Suprapubic skin (tissue), 4 donors: ENCODE results near the gene ARSG. TPM values are rescaled to one million over a fixed set of nuclear protein-coding genes. Genes with fewer than 3 reads are reported as not detected.

Source experiments
- DNase-seq, 2 donors: peaks; one replicate each; pipeline ENCODE4 v3.0.0-alpha.2; 2019; ENCODE audit warnings: low spot score in 2 of 2
- H3K27ac ChIP-seq: fragments of 200-600 bp; sonication (generic); one replicate; pipeline ENCODE4 v1.5.1; 2019
- H3K27me3 ChIP-seq: fragments of 200-600 bp; sonication (generic); one replicate; pipeline ENCODE4 v1.5.1; 2019
- H3K36me3 ChIP-seq: fragments of 200-600 bp; sonication (generic); one replicate; pipeline ENCODE4 v1.5.1; 2019
- H3K4me1 ChIP-seq: fragments of 200-600 bp; sonication (generic); one replicate; pipeline ENCODE4 v1.5.1; 2019
- H3K4me3 ChIP-seq: fragments of 200-600 bp; sonication (generic); one replicate; pipeline ENCODE4 v1.5.1; 2019; ENCODE audit warnings: mild to moderate bottlenecking
- H3K9me3 ChIP-seq: fragments of 200-600 bp; sonication (generic); one replicate; pipeline ENCODE4 v1.5.1; 2019
- EP300 ChIP-seq: sonication (generic); formaldehyde crosslinking; IDR thresholded peaks from one replicate; pipeline ENCODE4 v1.6.1; 2017; ENCODE audit warnings: antibody characterized with exemption
- POLR2A ChIP-seq, 2 donors: fragments of 450-650 bp; IDR thresholded peaks; one replicate each; pipeline ENCODE4 v1.6.1; 2017; ENCODE audit warnings: antibody characterized with exemption in 2 of 2, mild to moderate bottlenecking in 2 of 2, moderate library complexity in 2 of 2
- POLR2AphosphoS5 ChIP-seq, 3 donors: sonication (generic); formaldehyde crosslinking; IDR thresholded peaks; one replicate each; pipeline ENCODE4 v1.6.1; 2017; ENCODE audit warnings: antibody characterized with exemption in 3 of 3
- WGBS: methylation state at CpG from one replicate; pipeline ENCODE4 v1.1.5; 2018; 5-methylcytosine and 5-hydroxymethylcytosine counted together
- total RNA-seq, 4 donors: library from RNA; depleted of rRNA; stranded (reverse); fragments of >200 nt; gene quantifications; one replicate each; pipeline ENCODE4 v1.1.0, GENCODE V29; 2016
- TF ChIP-seq, protein P1 (sequence below), 2 donors: fragments of 200-600 bp in 1 of 2; fragments of 450-650 bp in 1 of 2; sonication (generic) in 1 of 2; IDR thresholded peaks; one replicate each; pipeline ENCODE4 v1.5.1; 2016 to 2019; ENCODE audit warnings: antibody characterized with exemption in 2 of 2, mild to moderate bottlenecking in 1 of 2, moderate library complexity in 1 of 2

Gene ARSG
- total RNA-seq, 4 donors from 2014 or later, result 7.7 to 12.7 (median 10.7) TPM

DNA sequence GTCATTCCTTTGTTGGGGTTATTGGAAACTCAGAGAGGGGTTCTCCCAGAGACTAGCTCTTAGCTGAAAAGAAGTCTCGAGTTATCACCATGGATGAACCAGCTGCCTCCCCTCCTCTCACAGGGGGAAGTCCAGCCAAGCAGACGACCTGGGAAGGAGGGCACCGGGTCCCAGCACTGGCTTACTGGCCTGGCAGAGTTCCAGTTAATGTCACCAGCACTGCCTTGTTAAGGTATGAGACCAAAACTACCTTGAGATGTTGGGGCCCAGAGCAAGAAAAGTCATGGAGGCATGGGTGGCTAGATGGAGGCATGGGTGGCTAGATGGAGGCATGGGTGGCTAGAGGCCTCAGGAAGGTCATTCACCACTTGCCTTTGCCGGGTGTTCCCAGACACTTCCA, 93.6 kb downstream of the ARSG start:
- H3K9me3 ChIP-seq, result no peaks in the 10 kb centered on the region
- no peak overlapping the region for H3K4me3 ChIP-seq
- TF ChIP-seq POLR2AphosphoS5 (IDR thresholded peaks at IDR 0.05) (no peak), EP300 (no peak), POLR2A (IDR thresholded peaks at IDR 0.05) (no peak)
- TF ChIP-seq, protein P1, sequence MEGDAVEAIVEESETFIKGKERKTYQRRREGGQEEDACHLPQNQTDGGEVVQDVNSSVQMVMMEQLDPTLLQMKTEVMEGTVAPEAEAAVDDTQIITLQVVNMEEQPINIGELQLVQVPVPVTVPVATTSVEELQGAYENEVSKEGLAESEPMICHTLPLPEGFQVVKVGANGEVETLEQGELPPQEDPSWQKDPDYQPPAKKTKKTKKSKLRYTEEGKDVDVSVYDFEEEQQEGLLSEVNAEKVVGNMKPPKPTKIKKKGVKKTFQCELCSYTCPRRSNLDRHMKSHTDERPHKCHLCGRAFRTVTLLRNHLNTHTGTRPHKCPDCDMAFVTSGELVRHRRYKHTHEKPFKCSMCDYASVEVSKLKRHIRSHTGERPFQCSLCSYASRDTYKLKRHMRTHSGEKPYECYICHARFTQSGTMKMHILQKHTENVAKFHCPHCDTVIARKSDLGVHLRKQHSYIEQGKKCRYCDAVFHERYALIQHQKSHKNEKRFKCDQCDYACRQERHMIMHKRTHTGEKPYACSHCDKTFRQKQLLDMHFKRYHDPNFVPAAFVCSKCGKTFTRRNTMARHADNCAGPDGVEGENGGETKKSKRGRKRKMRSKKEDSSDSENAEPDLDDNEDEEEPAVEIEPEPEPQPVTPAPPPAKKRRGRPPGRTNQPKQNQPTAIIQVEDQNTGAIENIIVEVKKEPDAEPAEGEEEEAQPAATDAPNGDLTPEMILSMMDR (IDR thresholded peaks at IDR 0.05), result no peak
- H3K4me1 ChIP-seq, result peaks cover 19% of the 10 kb centered on the region
- H3K27ac ChIP-seq, result no peak overlapping the region
- WGBS, result 91% methylated on average over 4 of the region's 4 CpGs
- H3K36me3 ChIP-seq, result no peaks in the 10 kb centered on the region
- peak; percentile 62 to 66 for DNase-seq
- H3K27me3 ChIP-seq, result no peaks in the 10 kb centered on the region

DNA sequence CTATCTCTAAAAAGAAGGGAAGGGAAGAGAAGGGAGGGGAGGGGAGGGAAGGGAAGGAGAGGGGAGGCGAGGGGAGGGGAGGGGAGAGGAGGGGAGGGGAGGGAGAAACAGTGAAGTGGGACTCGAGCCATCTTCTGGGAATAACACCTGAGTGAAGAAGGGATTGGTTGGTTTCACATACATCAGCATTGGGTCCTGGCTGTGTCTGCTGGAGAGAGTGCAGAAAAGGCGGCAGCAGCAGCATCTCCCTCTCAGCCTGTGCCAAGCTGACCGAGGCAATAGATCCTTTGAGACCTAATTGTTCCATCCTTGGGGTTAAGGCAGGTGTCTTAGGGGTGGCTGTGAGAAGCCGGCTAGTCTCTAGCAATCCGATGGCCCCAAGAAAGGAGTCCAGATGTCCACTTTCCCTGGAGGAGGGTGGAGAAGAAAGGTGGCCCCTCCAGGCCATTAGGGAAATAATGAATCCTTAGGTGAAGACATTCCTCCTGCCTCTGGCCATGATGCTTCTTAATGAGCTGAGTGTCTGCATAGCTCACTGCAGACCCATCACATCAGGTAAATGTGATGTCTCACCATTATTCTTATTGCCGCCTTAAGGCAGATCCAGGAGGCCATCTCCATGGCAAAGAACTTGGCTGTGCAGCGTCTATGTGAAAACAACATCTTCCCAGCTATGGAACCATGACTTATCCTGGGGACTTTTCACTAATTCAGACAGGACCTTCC, 94.4 kb downstream of the ARSG start:
- H3K27me3 ChIP-seq, result no peaks in the 10 kb centered on the region
- no peak overlapping the region for H3K4me3 ChIP-seq
- no peaks in the 10 kb centered on the region for H3K9me3 ChIP-seq
- TF ChIP-seq POLR2A (IDR thresholded peaks at IDR 0.05), result no peak
- WGBS, result 88% methylated on average over 8 of the region's 8 CpGs
- peaks cover 19% of the 10 kb centered on the region for H3K4me1 ChIP-seq
- no peak overlapping the region for H3K27ac ChIP-seq
- H3K36me3 ChIP-seq, result no peaks in the 10 kb centered on the region
- peak; percentile 28 to 43 for DNase-seq

DNA sequence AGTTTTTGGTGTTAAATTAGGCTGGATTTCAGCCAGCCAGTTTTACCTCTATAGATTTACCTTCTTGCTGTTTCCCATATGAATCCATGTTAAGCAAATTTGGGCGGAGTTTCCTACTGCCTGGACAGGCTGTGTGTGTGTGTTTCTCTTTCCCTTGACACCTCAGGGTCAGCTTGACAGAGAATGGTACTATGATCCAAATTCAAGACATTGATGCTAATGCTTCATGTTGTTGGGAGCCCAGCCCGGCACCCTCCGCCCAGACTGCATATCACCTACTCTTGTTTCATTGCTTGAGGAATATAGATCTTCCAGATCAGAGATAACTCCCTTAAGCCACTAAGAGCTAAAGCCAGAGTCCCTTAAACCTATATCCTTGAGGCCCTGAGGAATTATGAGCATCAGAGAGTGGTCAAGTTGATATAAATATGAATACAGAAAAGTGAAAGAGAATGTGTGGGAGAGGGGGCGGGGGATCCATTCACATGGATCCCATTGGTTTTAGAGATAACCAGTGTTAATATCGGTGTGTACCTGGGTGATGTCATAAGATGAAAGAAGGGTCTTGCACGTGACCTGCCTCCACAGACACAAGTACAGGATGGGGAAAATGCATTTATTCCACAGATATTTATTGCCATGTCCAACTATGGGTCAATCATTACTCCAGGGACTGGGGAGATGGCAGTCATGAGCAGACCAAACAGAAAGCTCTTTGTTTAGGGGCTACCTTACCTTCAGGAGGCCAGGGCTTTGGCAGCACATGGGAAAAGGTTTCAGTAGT, 96.3 kb downstream of the ARSG start:
- H3K9me3 ChIP-seq, result no peaks in the 10 kb centered on the region
- no peaks in the 10 kb centered on the region for H3K27me3 ChIP-seq
- no peak overlapping the region for H3K4me3 ChIP-seq
- peaks cover 19% of the 10 kb centered on the region for H3K4me1 ChIP-seq
- H3K36me3 ChIP-seq, result no peaks in the 10 kb centered on the region
- no peak overlapping the region for H3K27ac ChIP-seq
- WGBS, result 72% methylated on average over 6 of the region's 6 CpGs
- TF ChIP-seq EP300 (no peak), POLR2A (IDR thresholded peaks at IDR 0.05) (no peak), POLR2AphosphoS5 (IDR thresholded peaks at IDR 0.05) (no peak)
- TF ChIP-seq, protein P1 (IDR thresholded peaks at IDR 0.05), result no peak
- DNase-seq, result peak in 1 of 2 donors; percentile 65

DNA sequence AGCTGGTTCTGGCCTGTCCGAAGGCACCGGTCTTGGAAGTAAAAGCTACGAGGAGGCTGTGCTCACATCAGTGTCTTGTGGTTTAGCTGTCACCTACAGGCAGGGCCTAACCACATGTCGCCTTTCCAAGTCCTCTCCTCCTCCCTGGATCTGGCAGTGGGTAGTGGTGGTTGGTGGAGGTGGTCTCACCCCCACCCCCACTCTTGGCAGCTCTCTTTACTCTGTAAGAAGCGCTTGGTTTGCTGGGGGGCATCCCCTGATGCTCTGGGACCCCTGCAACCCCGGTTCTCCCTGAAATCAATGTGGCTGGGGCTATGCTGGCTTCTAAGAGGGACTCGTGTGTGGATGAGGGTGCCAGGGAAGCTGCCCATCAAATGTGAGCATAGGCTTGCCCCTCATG, 97.7 kb downstream of the ARSG start:
- Histone ChIP-seq H3K4me3 (no peak overlapping the region), H3K9me3 (no peaks in the 10 kb centered on the region), H3K27me3 (no peaks in the 10 kb centered on the region), H3K36me3 (no peaks in the 10 kb centered on the region), H3K4me1 (peaks cover 11% of the 10 kb centered on the region), H3K27ac (no peak overlapping the region)
- DNase-seq, result peak in 1 of 2 donors; percentile 32
- TF ChIP-seq POLR2AphosphoS5 (IDR thresholded peaks at IDR 0.05), result no peak
- TF ChIP-seq POLR2A (IDR thresholded peaks at IDR 0.05), result no peak
- no peak for TF ChIP-seq EP300
- TF ChIP-seq, protein P1 (IDR thresholded peaks at IDR 0.05), result no peak
- 80% methylated on average over 7 of the region's 7 CpGs for WGBS

DNA sequence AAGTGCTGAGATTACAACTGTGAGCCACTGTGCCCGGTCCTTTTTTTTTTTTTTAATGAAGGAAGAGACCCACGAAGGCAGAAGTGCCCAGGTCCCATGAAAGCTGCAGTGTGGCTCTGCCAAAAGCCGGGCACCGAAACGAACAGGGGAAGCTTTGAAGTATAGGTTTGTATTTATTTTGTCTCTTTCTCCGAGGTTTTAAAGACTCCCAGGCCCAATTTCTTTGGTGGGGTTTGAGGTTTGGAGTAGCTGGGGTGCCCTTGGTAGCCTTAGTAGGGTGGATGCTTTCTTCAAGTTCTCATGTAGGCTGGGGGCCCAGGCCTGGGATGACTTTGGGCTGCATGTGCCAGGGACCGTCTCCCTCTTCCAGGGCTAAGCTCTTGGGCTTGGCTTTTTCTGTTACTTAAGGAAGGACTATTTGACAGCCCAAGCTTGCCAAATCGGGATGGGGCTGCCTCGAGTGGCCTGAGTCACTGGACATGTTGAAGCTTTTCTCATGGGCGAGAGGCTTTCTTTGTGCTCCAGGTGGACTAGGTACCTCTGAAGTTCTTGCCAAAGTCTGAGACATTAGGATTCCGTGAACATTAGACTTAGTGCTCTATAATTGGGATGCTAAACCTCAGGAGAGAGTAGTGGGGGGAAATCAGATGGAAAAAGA, 99.7 kb downstream of the ARSG start:
- DNase-seq, result peak in 1 of 2 donors; percentile 28

More for the DNA sequence above, 99.7 kb downstream of the ARSG start:
- TF ChIP-seq, protein P1 (IDR thresholded peaks at IDR 0.05), result no peak
- TF ChIP-seq EP300, result no peak
- no peak for TF ChIP-seq POLR2A (IDR thresholded peaks at IDR 0.05)
- TF ChIP-seq POLR2AphosphoS5 (IDR thresholded peaks at IDR 0.05), result no peak
- Histone ChIP-seq H3K4me3 (no peak overlapping the region), H3K36me3 (no peaks in the 10 kb centered on the region), H3K27me3 (no peaks in the 10 kb centered on the region), H3K27ac (no peak overlapping the region), H3K9me3 (no peaks in the 10 kb centered on the region), H3K4me1 (peaks cover 7% of the 10 kb centered on the region)
- 89% methylated on average over 11 of the region's 11 CpGs for WGBS
